Effector memory CD4-positive, alpha-beta T cell (primary cell): Measurements from ENCODE around the gene PCED1A.

Source experiments
- DNase-seq, 3 donors: peaks; one replicate each; pipeline ENCODE4 v3.0.0-alpha.2; 2020
- H3K27ac ChIP-seq: 2 replicates; pipeline ENCODE4 v1.7.0; 2013; ENCODE audit warnings: mild to moderate bottlenecking, low read length, moderate library complexity; ENCODE audit not compliant: insufficient read depth, poor library complexity, severe bottlenecking
- H3K27me3 ChIP-seq: replicated peaks from 2 replicates; pipeline ENCODE4 v1.7.0; 2013; ENCODE audit warnings: mild to moderate bottlenecking, low read length; ENCODE audit not compliant: insufficient read depth, control insufficient read depth, poor library complexity, severe bottlenecking
- H3K36me3 ChIP-seq: 2 replicates; pipeline ENCODE4 v1.7.0; 2013; ENCODE audit warnings: mild to moderate bottlenecking, low read length, moderate library complexity; ENCODE audit not compliant: control insufficient read depth, insufficient read depth
- H3K4me1 ChIP-seq: 2 replicates; pipeline ENCODE4 v1.7.0; 2013; ENCODE audit warnings: low read length, mild to moderate bottlenecking; ENCODE audit not compliant: control insufficient read depth, insufficient read depth, poor library complexity, severe bottlenecking
- H3K4me3 ChIP-seq: 2 replicates; pipeline ENCODE4 v1.7.0; 2013; ENCODE audit warnings: low read length, low read depth, mild to moderate bottlenecking; ENCODE audit not compliant: insufficient read depth, poor library complexity, severe bottlenecking
- H3K9me3 ChIP-seq: 2 replicates; pipeline ENCODE4 v1.7.0; 2013; ENCODE audit warnings: mild to moderate bottlenecking, low read length, moderate library complexity; ENCODE audit not compliant: control insufficient read depth

The PCED1A gene

GRCh38 chr20:2798095-2798805 lies 42.2 kb downstream of the PCED1A start:
- H3K27me3 ChIP-seq = peaks cover 39% of the 10 kb centered on the region
- DNase-seq = no peak
- H3K9me3 ChIP-seq = no peaks in the 10 kb centered on the region
- H3K4me1 ChIP-seq = peaks cover 22% of the 10 kb centered on the region
- no peak overlapping the region for H3K4me3 ChIP-seq
- no peaks in the 10 kb centered on the region for H3K36me3 ChIP-seq
- no peak overlapping the region for H3K27ac ChIP-seq

- Histone ChIP-seq H3K27me3 (peaks cover 39% of the 10 kb centered on the region), H3K4me3 (no peak overlapping the region), H3K36me3 (no peaks in the 10 kb centered on the region), H3K4me1 (peaks cover 22% of the 10 kb centered on the region), H3K9me3 (no peaks in the 10 kb centered on the region), H3K27ac (no peak overlapping the region)
- no peak for DNase-seq
Measured at GRCh38 chr20:2797136-2797983, 43.1 kb downstream of the PCED1A start.

DNA sequence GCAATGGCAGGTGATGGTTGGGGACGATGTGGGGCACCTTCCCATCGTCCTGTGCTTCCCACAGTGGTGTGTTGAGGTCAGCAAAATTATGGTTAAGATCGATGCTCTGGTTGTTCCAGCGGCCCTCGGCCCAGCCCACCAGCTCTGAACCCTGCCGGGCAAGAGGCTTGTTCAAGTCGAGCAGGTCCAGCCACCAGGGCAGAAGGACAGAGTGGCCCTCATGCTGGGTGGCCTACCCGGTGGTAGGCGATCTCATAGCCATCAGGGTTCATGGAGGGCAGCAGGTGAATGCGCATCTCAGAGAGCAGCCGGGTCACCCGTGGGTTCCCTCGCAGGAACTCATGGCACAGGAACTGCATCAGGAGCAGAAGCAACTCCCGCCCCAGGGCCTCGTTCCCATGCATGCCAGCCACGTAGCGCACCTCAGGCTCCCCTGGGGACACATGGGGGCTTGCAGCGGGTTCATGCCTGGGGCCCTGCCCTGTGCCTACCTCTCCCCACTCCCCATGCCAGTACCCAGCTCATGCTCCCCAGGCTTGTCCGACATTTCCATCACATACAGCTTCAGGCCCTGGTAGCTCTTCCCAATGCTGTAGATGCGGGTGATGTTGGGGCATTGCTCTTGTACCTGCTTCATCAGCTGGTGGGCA lies 44.3 kb downstream of the PCED1A start:
- no peak for DNase-seq
- Histone ChIP-seq H3K27me3 (peaks cover 33% of the 10 kb centered on the region), H3K4me1 (peaks cover 18% of the 10 kb centered on the region), H3K9me3 (no peaks in the 10 kb centered on the region), H3K36me3 (no peaks in the 10 kb centered on the region), H3K4me3 (no peak overlapping the region), H3K27ac (no peak overlapping the region)

GRCh38 chr20:2795451-2795850 lies 45.0 kb downstream of the PCED1A start:
- H3K4me1 ChIP-seq = peaks cover 11% of the 10 kb centered on the region
- H3K27me3 ChIP-seq = peaks cover 27% of the 10 kb centered on the region
- H3K36me3 ChIP-seq = no peaks in the 10 kb centered on the region
- H3K4me3 ChIP-seq = no peak overlapping the region
- DNase-seq = no peak
- H3K27ac ChIP-seq = no peak overlapping the region
- no peaks in the 10 kb centered on the region for H3K9me3 ChIP-seq

DNA sequence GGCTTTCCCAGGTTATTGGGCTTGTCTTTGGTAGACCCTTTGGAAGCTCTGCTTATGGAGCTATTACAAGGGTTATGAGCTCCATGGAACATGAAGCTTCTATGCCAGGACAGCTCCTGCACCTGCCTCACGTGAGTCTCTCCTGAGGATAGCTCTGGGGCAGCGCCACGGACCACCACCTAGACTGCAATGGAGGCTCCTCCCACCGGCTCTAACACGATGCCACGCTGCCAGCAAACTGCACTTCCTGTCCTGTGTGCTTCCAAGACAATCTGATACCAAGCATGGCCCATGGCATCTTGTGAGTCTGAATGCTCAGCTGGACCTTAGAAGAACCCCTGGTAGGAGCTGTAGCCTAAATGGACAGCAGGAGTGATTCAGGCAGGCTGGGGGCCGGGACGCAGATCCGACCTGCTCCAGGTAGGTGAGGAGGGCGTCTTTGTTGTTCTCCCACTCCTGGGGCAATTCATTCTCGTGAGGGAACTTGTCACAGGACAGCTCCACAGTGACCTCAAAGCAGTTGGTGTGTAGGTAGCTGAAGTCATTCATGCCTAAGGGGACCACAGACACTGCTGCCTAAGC lies 45.5 kb downstream of the PCED1A start:
- H3K4me1 ChIP-seq = peaks cover 8% of the 10 kb centered on the region
- H3K27ac ChIP-seq = no peak overlapping the region
- no peak overlapping the region for H3K4me3 ChIP-seq
- peaks cover 23% of the 10 kb centered on the region for H3K27me3 ChIP-seq
- DNase-seq = no peak
- H3K36me3 ChIP-seq = no peaks in the 10 kb centered on the region
- H3K9me3 ChIP-seq = no peaks in the 10 kb centered on the region

DNA sequence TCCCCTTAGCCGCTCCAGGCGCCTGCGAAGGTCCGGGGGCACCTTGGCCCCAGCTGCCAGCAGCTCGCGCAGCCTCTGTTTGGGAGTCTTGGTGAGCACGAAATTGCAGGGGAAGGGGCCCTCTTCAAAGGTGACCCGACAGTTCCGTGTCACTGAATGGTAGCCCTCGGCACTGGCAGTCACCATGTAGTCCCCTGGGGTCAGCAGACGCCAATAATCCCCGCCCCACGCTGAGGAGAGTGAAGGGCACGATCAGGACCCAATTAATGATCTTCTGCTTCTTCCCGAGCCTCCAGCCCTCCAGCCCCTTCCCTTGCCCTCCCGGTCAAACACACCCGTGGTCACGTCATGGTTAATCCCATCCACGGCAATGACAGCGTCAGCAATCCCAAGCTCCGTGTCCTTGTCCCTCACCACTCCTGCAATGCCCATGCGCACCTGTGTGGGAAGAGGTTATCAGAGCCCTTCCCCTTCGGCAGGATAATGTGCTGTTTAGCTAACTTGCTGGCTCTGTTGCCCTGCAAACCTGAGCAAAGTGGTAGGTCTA lies 46.2 kb downstream of the PCED1A start:
- Histone ChIP-seq H3K27ac (no peak overlapping the region), H3K4me1 (peaks cover under 1% of the 10 kb centered on the region), H3K9me3 (no peaks in the 10 kb centered on the region), H3K4me3 (no peak overlapping the region), H3K27me3 (peaks cover 16% of the 10 kb centered on the region), H3K36me3 (no peaks in the 10 kb centered on the region)
- DNase-seq = no peak

DNA sequence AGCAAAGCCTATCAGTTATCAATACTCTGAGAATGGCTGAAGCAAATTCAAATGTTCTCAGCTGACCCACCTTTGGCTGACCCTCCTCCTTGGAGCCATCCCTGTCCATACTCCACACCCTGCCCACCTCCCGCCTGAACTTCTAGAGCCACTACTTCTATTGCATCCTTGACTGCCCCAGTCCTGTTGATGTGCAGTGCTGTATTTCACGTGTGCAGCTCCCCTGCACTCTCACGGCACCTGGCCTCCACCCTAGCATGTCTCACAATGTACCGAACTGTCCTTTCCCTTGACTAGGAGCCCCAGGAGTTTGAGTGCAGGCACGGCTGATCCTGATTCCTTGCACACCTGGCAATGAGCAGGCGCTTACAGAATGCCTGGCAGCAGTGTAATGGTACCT lies 47.0 kb downstream of the PCED1A start:
- Histone ChIP-seq H3K36me3 (no peaks in the 10 kb centered on the region), H3K4me1 (no peaks in the 10 kb centered on the region), H3K27me3 (peaks cover 8% of the 10 kb centered on the region), H3K4me3 (no peak overlapping the region), H3K9me3 (no peaks in the 10 kb centered on the region), H3K27ac (no peak overlapping the region)
- DNase-seq = no peak
